GM19025 (cell line): Measurements from ENCODE around the gene KCTD19.

Source experiments
- ATAC-seq: cut with Tn5 transposase; IDR thresholded peaks from one replicate; pipeline ENCODE4 v1.9.1; 2021; ENCODE audit warnings: mild to moderate bottlenecking, low read depth, moderate library complexity; ENCODE audit not compliant: unreplicated experiment

The KCTD19 gene

GRCh38 chr16:67284699-67285646 is 41.6 kb downstream of the KCTD19 start:
- no peak for ATAC-seq

- ATAC-seq: no peak
Measured at GRCh38 chr16:67283826-67284555, 42.5 kb downstream of the KCTD19 start.

- no peak for ATAC-seq
Measured at GRCh38 chr16:67283039-67283825, 43.3 kb downstream of the KCTD19 start.

- ATAC-seq: no peak
Measured at GRCh38 chr16:67282447-67282805, 44.1 kb downstream of the KCTD19 start.

GRCh38 chr16:67281536-67282446 is 44.8 kb downstream of the KCTD19 start:
- no peak for ATAC-seq

- ATAC-seq: no peak
Measured at GRCh38 chr16:67280090-67281015, 46.2 kb downstream of the KCTD19 start.

GRCh38 chr16:67279296-67280089 is 47.0 kb downstream of the KCTD19 start, which contains the start of gene PLEKHG4:
Gene PLEKHG4 (plus strand): TSS chr16:67279532. CDS start chr16:67280045, 513 bp downstream.
- peak; percentile 88 for ATAC-seq

- ATAC-seq: peak; percentile 31
Measured at GRCh38 chr16:67278773-67279295, 47.7 kb downstream of the KCTD19 start.

GRCh38 chr16:67277999-67278772 is 48.4 kb downstream of the KCTD19 start:
- ATAC-seq: no peak

- no peak for ATAC-seq
Measured at GRCh38 chr16:67277294-67277998, 49.1 kb downstream of the KCTD19 start.

GRCh38 chr16:67275321-67275720 is 51.2 kb downstream of the KCTD19 start:
- ATAC-seq: no peak

GRCh38 chr16:67271446-67271845 is 55.1 kb downstream of the KCTD19 start:
- no peak for ATAC-seq

GRCh38 chr16:67270931-67271338 is 55.6 kb downstream of the KCTD19 start:
- ATAC-seq: no peak

- ATAC-seq: no peak
Measured at GRCh38 chr16:67269766-67270165, 56.8 kb downstream of the KCTD19 start.

- no peak for ATAC-seq
Measured at GRCh38 chr16:67268136-67268579, 58.4 kb downstream of the KCTD19 start.

GRCh38 chr16:67265834-67266233 is 60.7 kb downstream of the KCTD19 start:
- no peak for ATAC-seq
